NCI-H1092 (cell line): ENCODE data around the gene UBAP1L.
A peak's percentile ranks its signal among the peaks of the same experiment; 100 is the strongest.
"Not testable (repeated sequence)": the region's sequence is repeated elsewhere in the genome, so short reads cannot be mapped to it uniquely, and the experiment has no call there.

Experiments used
- DNase-seq: peaks from one replicate; lab custom pipeline; 2025; lab: John Stamatoyannopoulos, UW

The UBAP1L gene

GRCh38 chr15:65115086-65115485, at the start of gene UBAP1L:
Gene UBAP1L, minus strand, starts transcription at chr15:65115200. Its CDS starts 8,985 bp downstream, at chr15:65106215.
- DNase-seq, result no peak

GRCh38 chr15:65164139-65164538, 49.1 kb upstream of the UBAP1L start:
- DNase-seq, result no peak

DNA sequence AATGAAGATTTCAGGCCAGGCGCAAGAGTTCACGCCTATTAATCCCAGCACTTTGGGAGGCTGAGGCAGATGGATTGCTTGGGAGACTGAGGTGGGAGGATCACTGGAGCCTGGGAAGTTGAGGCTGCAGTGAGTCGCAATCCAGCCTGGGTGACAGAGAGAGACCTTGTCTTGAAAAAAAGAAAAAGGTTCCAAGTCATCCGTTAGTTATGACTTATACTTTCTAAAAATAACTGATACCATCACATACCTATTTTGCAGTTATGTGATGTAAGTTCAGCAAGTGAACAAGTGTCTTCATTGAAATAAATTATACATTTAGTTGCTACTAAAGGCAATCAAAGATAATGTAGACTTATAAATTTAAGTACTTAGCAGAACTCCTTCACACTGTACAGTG, 48.0 kb upstream of the UBAP1L start:
- DNase-seq, result no peak

- no peak for DNase-seq
Observed at GRCh38 chr15:65156692-65157091, 41.7 kb upstream of the UBAP1L start.

DNA sequence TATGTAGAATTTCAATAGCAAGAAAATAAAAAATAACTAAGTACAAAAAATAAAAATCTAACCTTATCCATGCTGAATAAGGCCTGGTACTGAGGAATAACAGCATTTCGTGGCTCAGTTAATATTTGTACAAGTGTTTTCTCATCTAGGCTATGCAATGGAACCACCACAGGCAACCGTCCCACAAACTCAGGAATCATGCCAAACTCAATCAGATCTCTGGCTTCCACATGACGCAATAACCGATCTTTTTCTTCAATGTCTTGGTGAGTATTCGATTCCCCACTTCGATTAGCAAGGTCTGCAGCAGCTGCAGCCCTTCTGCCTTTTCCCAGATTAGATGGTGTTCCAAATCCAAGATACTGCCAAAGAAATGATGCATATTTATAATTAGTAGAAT, 39.7 kb upstream of the UBAP1L start:
- DNase-seq, result no peak

GRCh38 chr15:65147902-65148301, 32.9 kb upstream of the UBAP1L start:
- DNase-seq, result no peak

DNA sequence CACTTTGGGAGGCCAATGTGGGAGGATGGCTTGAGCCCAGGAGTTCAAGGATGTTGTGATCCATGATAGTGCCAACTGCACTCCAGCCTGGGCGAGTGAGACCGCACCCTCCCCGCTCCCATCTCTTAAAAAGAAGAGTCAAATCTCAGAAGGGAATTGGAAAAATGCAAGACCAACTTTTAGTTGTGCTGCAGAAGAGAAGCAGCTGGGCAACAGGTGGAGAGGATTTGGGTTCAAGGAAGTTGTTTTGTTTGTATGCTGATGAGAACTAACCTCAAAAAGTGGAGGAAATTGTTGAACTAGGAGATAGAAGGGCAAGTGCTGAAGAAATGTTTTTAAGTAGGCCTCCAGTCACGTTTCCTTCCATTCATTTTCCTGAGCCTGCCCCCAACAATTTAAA, 31.4 kb upstream of the UBAP1L start:
- DNase-seq, result no peak

- not testable (repeated sequence) for DNase-seq
Observed at GRCh38 chr15:65138631-65139030, 23.6 kb upstream of the UBAP1L start.

DNA sequence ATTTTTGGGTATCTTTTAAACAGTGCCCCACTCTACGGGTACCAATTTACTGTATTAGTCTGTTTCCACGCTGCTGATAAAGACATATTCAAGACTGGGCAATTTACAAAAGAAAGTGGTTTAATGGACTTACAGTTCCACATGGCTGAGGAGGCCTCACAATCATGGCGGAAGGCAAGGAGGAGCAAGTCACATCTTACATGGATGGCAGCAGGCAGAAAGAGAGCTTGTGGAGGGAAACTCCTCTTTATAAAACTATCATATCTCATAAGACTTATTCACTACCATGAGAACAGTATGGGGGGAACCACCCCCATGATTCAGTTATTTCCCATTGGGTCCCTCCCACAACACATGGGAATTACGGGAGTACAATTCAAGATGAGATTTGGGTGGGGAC, 22.9 kb upstream of the UBAP1L start:
- DNase-seq, result not testable (repeated sequence)

GRCh38 chr15:65137089-65137488, 22.1 kb upstream of the UBAP1L start:
- DNase-seq, result not testable (repeated sequence)

GRCh38 chr15:65134538-65134937, 19.5 kb upstream of the UBAP1L start:
- DNase-seq, result no peak

DNA sequence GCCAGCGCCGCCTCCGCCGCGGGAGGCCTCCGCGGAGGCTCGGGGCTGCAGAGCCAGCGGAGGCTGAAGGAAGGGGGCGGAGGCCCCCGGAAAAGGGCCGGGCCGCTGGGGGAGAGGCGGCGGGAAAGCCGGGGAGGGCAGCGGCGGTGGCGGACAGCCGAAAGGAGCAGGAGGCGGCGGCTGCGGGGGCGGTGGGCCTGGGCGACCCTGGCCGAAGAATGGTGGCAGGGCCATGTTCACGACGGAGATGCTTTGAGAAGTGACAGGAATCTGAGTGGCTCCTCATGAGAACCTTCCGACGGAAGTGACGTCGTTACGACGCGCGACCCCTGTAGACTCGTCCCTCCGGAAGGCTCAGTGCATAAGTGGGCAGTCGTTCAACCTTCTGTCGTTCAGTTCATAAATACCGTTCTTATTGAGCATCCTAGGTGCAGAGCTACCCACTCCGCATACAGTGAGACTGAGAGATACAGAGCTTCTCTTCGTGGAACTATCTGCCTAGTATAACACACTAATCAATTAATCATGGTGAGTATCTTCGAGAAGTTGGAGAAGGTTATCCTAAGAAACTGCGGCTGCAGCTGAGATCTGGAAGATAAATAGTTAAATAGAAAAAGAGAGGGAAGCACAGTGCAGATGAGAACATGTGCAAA, 18.7 kb upstream of the UBAP1L start, which contains the start of gene PDCD7:
PDCD7 (minus strand) TSS at position 261 of the 653 bp plus-strand sequence; CDS start at position 234, 27 bp downstream.
- peak; percentile 86 for DNase-seq

DNA sequence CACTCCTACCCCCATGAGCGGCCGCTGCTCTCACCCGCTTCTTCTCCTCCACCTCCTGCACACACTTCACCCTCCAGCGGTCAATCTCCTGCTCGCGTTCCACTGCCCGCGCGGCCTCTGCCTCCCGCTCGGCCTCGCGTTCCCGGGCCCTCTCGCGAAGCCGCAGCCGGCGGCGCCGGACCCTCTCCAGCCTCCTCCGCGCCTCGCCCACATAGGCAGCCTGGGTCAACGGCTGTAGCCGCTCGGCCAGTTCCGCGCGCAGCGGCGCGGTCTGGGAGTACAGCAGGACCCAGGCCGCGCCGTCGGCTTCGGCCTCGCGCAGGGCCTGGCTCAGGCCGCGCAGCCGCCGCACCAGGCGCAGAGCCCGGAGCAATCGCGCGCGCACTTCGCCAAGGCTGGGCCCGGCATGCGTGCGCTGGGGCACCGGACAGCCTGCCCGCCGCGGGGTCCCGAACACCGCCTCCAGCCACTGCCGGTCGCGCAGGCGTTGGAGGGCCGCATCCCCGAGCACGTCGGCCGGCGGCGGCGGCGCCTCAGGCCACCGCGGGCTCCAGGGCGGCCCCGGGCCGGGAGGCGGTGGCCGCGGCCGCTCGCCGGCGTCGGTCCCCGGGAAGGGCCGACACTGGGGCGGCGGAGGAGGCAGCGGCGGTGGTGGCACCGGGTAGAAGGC, 18.0 kb upstream of the UBAP1L start:
- DNase-seq, result no peak

DNA sequence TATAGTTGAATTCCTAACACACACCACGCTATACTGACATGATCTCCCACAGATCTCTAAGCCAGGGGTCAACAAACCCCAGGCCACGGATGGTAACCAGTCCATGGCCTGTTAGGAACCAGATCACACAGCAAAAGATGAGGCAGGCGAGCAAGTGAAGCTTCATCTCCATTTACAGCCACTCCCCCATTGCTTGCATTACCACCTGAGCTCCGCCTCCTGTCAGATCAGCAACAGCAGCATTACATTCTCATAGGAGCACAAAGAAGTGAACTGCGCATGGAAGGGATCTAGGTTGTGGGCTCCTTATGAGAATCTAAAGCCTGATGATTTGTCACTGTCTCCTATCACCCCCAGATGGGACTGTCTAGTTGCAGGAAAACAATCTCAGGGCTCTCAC, 15.9 kb upstream of the UBAP1L start:
- no peak for DNase-seq

DNA sequence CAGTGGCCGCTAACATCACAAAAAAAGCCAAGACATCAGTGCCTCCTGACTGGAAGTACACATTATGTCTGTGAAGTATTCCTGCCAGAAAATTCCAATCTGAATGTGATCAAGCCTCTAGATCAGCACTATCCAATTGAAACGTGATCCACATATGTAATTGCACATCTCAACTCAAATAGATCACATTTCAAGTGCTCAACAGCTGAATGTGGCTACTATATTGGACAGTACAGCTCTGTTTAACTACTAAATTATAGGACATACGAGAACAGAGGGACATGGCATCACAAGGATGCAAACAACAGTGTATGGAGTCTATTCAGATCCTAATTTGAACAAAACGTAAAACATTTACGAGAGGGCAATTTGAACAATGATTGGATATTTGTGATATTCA, 542 bp upstream of the UBAP1L start:
- no peak for DNase-seq

GRCh38 chr15:65110676-65111292, 4.2 kb downstream of the UBAP1L start:
- no peak for DNase-seq

GRCh38 chr15:65106011-65106590, 8.9 kb downstream of the UBAP1L start:
- DNase-seq, result no peak

- DNase-seq, result no peak
Observed at GRCh38 chr15:65105038-65105437, 10.0 kb downstream of the UBAP1L start.

- DNase-seq, result no peak
Observed at GRCh38 chr15:65102912-65103311, 12.1 kb downstream of the UBAP1L start.

DNA sequence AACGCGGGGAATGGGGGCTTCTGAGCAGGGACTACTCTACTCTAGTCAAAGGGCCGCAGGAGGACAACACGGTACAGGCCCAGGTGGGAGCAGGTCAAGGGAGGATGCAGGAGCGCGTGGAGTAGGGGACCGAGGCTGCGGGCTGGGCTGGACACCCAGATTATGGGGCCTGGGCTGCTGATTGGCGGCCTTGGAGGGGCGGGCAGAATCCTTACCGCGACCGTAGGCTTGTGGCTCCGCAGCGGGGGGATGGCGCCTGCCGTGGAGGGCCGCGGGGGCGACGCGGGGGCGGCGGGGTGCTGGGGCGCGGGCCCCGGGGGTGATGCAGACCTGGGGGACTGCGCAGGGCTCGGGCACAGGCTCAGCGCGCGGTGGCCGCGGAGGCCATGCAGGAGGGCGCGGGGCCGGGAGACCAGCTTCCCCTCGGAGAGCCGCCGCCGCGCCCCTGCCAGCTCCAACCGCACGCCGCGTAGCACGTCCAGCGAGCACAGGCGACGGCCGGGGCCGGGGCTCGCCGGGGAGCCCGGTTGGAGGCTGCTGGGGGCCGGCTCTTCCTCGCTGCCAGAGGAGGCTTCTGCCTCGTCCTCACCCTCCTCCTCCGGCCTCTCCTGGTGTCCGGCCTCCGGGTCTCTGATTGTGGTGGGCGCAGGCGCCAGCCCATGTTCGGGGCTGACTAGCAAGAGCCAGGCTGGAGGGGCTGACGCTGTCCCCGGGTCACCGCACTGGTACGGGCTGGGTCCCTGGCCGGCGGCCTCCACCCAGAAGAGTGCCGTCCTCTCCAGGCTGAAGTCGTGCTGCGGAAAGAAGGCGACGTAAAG, 12.9 kb downstream of the UBAP1L start:
- no peak for DNase-seq

- DNase-seq, result no peak
Observed at GRCh38 chr15:65101411-65101890, 13.5 kb downstream of the UBAP1L start.

GRCh38 chr15:65100442-65100841, 14.6 kb downstream of the UBAP1L start:
- DNase-seq, result no peak
